GM21526 (cell line): ENCODE results near the gene CADPS2.

ENCODE experiments used
- ATAC-seq: cut with Tn5 transposase; IDR thresholded peaks from one replicate; pipeline ENCODE4 v1.9.1; 2021; ENCODE audit warnings: moderate library complexity; ENCODE audit not compliant: unreplicated experiment, low FRiP score

CADPS2 gene

DNA sequence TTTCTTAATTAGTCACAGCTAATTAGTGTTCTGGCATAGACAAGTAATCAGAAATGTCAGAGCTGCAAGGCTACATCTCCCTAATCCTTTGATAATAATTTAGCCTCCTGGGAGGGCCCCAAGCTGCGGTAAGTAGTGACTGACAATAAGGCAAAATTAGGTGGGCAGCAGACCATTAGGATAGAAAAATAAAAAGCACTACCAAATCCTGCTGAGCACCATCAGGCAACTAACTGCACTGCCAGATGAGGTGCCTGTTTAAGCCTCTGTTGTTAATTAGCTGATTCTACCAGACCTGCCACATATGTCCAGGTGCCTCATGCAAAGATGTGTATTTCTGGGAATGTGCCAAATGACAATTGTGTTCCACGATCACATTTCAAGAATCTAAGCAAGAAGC lies 549.2 kb downstream of the CADPS2 start:
- ATAC-seq: no peak

DNA sequence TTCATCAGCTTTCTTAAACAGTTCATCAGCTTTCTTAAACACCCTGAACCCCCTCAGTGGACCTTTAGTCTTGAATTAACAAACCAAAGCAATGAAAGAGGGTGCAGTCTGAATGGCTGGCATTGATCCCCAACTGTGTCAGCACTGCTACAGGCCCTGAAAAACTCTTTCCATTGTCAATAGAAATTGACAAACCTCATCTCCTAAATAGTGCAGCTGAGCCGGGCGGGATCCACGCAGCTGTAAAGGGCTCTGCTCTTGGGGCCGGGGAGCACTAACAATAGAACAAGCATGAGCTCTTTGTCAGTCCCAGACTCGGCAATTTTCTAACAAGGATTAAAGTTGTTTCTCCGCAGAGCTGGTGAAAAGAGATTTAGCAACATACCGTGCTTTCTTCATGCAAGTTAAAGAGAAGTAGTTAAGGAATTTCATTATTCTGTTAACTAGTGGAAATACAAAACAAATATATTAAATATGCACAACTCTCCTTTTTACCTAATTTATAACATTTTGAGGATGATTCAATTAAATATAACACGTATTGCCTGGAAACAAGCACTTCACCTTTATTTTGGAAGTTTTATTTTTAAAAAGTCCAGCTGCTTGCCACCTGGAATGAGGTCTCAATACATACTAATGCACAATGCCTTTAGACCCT lies 557.0 kb downstream of the CADPS2 start:
- no peak for ATAC-seq

DNA sequence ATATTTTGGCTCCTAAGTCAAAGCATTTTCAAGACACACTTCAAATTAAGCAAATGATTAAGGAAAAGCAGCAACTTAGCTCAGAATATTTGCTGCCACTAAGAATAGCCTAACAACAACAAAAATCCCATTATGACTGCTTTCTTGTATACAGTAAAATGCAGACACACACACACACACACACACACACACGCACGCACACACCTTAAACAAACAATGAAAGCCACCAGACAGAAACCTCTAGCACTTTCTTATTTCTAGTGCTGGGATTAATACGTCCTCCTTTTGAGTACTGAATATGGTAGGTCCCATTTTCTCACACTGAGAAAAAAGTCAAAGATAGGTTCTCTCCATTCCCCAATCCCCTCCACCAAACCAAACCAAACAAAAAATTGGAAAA lies 558.3 kb downstream of the CADPS2 start:
- no peak for ATAC-seq

DNA sequence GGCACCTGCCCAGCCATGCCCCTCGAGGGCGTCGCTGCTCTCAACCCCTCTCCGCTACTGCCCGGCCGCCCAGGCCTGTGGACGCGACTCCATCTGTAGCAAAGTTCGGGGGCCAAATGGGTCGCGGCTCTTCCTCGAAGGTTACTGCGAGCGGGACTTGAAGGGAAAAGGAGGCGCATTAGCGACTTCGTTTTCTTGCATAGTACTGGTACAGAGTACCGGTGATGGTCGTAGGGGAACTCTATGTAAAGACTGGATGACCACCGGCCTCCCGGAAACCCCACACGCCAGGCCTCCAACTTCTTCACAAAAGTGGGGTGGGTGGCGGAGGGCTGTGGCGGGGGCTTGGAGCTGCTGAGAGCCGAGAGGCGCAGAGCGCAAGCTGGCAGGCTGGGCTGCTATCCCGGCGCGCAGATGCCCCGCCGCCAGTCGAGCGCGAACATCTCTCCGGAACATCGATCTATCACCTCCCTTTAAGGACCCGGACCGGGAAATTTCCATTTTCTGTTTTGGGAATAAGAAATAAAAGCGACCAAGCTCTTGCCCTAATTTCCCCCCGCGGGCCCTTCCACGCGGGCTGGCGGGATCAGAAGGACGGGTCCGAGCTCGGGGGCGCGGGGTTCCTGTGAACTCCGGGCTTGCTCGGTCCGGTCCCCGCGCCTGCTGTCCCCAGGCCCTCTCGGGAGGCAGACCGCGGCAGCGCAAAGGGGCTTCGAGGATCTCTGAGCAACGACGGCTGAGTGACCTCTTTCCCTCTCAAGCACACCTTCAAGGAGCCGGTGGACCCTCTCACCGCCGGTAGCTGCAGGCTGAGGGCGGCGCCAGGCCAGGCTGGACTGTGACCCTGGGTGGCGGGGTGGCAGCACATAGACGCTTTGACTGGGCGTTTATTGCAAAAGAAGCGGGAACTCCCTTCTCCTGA lies 569.5 kb downstream of the CADPS2 start:
- no peak for ATAC-seq

DNA sequence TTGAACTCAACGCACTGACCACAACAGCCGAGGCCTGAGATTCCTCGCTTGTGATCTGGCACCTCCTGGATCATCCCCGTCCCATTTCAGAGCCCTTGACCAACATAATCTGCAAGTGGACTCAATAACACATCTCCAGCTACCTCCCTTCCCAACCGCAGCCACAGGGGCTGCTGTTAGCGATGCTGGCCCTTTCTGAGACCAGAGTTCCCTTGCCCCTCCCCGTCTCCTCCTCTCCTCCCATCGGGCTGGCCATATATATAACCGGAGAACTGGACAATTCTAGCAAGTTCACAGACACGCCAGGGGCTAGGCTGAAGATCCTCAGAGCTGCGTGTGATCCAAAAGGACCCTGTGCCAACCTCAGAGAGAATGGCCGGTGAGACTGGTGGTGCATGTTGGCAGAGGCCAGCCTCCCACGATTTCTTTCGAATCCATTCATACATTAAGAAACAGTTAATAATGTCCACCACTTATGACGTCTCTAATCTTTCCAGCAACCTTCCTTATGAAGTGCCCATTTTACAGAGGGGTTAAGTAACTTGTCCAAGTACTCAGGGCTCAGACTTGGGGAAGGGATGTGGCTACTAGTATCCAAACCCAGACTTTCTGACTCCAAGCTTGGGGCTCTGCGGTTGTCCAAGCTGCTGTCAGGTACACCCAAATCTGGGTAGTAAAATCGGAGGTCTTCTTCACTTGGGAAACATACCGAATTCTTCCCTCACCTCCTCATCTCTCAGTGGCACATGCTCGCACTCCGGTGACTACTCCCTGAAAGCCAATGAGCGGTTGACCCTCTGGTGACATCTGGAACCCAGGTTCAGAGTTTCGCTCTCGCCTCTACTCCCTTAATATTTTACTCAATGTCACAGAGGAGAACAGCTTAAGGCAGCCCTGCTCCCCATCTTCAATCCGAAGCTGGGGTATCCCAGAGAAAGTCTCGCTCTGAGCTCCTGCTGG lies 570.5 kb downstream of the CADPS2 start:
- no peak for ATAC-seq

DNA sequence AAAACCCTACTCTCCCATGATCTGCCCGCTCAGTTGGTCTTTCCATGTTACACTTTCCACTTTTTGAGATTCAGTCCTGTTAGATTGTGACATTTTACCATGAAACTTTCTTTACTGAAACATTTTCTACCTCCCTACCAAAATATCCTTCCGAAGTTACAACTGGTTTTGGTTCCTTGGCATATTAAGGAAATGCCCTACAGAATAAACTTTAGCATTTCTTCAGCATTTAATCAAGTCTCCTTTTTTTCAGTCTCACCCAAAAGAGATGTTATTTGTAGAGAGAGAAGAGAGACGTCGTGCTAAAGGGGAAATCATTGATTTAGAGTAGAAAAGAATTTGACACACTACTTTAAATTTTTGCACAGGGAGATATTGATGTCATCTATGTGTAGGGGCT lies 572.0 kb downstream of the CADPS2 start:
- ATAC-seq: no peak

DNA sequence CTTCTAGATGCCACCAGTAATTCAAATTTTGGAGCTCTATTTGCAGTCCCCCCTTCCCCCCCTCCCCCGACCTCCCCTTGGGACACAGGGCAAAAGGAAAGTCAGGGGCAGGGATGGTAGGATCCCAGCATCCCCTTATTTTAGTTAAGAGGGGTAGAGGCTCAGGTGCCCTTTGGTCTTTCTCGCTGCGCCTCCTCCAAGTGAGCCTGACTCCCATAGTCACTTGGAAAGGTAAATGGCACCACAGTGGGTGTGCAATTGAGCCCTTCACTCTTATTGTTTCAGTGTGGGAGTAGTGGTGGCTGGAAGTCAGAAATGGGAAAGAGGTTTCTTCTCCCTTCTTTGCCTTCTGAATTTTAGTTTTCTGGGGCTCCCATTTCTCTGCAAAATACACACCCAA lies 573.5 kb downstream of the CADPS2 start:
- no peak for ATAC-seq

DNA sequence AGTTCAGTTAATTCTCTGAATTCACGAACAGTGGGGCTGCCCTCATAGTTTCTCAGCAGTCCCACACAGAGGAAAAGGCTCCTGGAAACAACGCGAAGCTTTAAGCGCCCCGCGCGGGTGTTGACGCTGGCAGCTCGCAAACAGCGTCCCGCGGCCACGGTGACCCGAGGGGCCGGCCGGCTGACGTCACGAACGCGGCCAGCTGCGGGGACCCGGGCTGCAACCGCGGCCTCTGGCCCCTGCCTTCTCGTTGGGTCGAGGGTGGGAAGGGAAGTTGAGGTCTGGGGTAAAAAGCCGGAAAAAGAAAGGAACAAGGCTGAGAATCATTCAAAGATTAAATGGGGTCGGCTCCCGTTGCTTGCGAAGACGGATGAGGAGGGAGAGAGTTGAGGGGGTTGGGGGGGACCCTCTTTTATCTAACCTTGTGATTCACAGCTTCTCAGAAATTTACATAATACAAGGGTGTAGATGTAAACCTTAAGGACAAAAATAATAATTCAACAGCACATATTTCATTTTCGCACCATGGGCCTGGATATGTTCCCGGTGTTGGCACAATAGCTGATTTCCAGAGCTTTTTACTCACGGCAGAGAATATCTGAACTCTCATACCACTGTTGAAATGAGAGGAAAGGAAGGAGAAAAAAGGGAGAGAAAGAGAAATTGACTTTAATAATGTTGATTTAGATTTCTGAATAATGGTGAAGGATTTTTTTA lies 574.4 kb downstream of the CADPS2 start:
- no peak for ATAC-seq

DNA sequence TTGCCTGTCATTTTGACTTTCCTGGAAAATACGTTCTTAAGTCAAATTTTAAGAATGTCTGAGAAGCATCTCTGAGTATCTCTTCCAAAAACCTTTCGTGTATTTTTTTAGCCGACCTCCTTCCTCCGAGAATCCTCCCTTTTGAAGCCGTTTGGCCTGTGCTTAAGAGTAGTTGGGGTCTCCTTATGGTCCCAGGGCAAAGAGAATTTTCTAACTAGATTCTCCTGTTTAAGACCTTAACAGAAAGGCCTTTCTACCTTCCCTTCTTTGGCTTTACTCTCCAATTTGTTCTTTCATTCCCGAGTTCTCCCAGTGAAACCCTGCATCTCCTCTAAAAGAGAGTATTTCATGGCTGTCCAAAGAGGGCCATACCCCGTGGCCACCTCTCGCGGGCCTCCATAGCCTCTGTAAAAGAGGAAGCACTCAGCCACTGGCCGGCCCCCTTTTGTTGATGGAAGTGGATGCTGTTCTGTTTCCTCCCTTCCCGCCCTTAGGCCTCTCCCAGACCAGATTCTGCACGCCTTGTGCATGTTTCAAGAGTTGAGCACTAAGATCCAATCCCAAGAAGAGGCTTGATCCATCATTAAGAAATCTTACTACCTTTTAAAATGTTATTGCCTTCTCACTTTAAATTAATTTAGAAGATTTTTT lies 575.1 kb downstream of the CADPS2 start:
- no peak for ATAC-seq

DNA sequence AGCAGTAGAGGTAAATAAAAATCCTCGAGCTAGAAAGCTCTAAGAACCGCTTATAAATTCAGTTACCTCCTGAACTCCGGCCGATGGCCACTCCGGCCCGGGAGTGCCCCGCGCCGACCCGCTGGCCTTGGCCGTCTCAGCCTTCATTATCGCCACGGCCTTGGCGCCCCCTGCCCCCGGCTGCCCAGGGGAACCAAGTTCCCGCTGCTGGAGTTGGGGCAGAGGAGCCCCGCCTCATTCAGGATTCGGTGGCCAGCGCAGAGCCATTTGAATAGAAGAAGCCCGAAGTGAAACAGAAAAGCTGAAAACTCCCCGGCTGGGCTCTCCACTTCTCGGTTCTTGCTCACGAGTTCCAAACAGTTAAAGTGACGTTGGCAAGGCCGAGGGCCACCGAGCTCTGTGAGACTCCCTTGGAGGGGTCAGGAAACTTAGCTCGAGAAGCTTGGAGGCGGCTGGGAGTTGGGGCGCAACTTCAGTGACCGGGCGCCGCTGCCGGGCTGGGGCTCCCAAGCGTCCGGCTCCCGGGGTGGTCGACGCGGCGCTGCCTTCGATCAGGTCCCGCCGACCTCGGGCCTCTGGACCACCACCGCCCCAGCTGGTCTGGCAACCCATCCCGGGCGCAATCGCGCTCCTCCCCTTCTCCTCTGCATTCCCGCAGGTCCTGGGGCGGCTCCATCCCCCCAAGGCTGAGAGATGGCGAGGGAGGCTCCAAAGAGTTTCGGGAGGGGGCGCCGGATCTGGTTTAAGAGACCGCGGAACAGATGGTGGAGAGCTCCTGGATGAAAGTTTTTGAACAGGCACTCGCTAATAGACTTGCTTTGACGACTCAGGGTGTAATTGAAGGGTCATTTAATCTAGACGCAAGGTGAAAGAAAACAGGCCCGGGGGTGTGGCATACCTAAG lies 575.9 kb downstream of the CADPS2 start:
- ATAC-seq: no peak

DNA sequence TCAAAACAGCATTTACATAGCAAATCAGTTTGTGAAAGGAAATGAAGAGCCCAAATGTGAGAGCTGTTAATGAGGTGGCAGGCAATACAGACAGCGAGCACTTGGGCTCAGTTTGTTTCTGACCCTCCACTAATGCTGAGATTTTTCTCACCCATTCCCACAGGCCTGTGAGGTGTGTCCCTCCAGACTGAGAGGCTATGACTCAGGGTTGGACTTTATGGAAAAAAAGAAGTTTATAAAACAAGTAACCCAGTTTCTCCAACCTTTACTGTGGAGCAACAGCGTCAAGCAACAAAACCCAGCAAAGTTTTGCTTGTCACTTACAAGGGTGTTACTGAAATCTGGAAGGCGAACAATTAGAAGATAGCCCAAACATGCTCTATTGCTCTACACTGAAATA lies 576.8 kb downstream of the CADPS2 start:
- no peak for ATAC-seq

DNA sequence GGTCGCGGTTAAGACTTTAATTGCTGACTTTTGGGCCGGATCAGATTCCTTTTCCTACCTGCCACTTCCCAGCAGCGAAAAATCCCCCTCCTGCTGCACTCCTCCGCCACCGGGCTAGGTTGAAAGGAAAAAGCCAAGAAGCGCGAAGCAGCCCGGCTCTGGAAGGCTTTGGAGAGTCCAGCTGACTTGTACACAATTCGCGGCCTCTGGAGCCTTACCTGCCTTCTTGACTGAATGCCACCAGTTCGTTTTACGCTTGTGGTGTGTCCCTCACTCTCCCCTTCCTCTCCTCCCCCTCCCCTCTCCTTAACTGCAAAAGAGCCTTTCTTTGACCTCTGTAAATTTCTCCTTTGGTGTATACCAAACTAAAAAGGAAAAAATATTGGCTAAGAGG lies 579.0 kb downstream of the CADPS2 start:
- ATAC-seq: no peak

DNA sequence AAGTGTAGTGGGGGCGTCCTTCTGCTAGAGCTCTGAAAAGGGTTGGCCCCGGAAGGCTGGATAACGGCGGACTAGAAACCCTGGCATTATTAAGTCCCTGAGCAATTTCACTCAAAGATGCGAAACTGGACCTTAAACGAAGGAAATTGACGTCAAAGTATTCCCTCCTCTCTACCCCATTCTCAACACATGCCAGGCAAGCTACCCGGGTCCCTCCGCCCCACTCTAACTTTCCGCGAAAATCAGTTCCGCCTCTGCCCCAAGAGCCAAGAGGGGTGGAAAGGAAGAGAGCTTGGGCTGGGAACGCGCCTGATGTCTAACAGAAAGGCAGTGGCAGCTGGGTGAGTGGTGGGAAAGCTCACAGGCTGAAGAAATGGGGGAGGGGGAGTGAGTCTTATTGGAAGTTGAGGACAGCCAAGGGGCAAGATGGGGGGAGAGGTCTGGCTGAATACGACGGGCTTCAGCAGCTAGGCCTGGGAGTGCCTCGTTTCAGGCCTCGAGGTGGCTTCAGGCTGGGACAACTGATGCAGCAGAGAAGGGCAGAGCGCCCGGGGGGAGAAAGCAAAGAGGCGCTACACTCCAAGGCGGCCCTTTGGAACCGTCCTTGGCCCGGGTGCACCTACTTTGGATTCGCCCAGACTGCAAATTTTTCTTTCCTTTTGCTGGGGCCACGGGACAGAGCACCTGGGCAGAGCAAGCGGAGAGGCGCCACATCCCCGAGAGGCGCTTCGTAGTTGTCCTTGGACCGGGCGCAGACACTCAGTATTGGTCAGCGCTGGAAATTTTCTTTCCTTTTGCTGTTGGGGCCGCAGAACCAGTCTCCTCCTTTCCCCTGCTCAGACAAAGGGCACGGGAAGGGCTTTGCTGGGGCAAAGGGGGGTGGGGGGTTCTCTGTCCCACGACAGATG lies 579.7 kb downstream of the CADPS2 start:
- ATAC-seq: no peak

DNA sequence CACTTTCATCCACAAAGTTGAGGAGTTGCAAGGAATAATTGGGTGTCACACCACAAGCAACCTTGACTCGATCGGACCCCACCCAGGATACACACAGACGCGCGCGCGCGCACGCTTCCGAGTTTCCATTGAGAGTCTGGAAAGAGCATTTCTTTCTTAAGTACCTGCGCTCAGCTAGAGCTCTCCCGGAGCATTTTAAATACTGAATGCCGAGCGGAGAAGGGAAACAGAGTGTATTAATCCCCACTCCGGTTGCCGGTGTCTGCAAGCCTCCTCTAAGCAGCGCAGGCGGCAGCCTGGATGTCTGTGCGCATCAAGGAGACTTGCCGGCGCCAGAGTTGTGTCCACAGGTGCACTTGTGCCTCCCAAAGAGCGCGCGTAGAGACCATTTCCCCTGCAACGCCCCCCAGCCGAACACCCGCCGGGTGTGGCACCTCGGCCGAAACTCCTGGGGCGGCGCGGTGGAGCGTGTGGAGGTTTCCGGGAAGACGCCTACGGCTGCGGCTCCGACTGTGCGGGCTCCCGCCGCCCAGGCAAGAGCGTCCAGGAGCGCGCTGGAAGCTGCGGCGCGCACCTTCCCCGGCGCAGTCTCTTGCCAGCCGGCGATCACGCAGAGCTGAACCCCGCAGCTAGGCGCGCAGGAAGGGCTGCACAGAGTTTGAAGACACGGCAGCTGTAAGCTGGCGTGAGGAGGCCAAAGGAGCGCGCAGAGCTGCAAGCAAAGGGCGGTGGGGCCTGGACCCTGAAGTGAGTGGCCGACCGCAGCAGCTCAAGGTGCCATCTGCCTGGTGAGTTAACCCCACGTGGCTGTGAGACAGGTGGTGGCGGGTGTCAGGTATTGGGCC lies 580.6 kb downstream of the CADPS2 start:
- no peak for ATAC-seq

DNA sequence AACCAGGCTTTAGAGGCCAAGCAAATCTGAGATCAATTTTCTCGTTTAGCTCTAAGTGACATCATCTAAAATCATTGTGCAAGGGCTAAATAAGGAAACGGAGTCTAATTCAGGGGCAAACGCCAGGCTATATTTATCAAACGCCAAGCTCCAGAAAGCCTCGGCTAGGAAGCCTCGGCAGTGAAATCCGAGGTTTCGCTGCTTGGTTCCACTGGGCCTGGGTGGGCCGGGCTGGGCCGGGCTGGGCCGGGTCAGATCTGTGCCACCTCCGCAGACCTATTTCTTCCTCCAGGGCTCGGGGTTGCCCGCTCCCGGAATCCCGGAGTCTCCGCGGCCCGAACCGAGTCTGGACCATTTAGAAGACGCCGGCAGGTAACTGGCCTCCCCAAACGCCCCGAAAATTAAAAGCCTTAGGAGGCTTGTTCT lies 581.3 kb downstream of the CADPS2 start:
- no peak for ATAC-seq

DNA sequence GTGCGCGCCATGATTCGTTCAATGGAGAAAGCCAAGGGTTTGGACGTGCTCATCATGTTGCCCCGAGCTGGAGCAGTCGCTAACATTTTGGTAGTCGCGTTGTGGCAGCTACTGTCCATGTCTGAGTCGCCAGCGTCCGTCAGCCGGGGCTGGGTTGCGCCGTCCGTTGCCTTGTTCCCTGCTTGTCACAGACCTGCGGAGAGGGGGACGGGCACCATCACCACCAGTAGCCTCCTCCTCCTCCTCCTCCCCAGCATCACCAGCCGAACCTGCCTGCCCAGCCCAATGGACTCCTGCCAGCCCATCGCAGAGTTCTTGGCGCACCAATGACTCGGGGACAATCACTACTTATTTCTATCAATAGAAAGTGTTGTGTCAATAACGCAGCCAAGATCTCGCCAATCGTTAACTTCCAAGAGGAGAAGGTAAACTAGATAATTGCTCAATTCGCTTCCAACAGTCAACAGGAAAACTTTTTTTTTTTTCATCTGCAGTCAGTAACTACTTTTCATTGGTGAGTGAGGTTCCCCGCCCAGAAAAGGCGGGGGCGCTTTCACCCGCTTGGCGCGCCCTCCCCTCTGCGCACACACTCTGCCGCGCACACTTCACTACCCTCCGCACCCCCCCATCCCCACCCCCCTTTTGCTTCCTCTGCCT lies 581.8 kb downstream of the CADPS2 start, which contains the start of gene FEZF1:
Gene FEZF1, minus strand, starts transcription at position 432 of the 657 bp plus-strand sequence. Its CDS starts 313 bp downstream, at position 119.
- no peak for ATAC-seq
